Activated naive CD8-positive, alpha-beta T cell treated with anti-CD3 and anti-CD28 coated beads, Interleukin-2, amount 50 U/mL, for 16 hours (primary cell): ENCODE data around the gene CELSR1.
"Not testable (repeated sequence)": the region's sequence is repeated elsewhere in the genome, so short reads cannot be mapped to it uniquely, and the experiment has no call there.

Experiments used
- DNase-seq: peaks from one replicate; pipeline ENCODE4 v3.0.0-alpha.2; 2020; ENCODE audit warnings: low read depth, low spot score

Gene CELSR1

GRCh38 chr22:46514592-46515207 is 22.7 kb downstream of the CELSR1 start:
- no peak for DNase-seq

GRCh38 chr22:46513908-46514550 is 23.4 kb downstream of the CELSR1 start:
- no peak for DNase-seq

GRCh38 chr22:46512683-46513082 is 24.7 kb downstream of the CELSR1 start:
- DNase-seq = no peak

GRCh38 chr22:46512039-46512370 is 25.4 kb downstream of the CELSR1 start:
- no peak for DNase-seq

- no peak for DNase-seq
Measured at GRCh38 chr22:46511151-46512038, 26.0 kb downstream of the CELSR1 start.

GRCh38 chr22:46509416-46510089 is 27.9 kb downstream of the CELSR1 start:
- no peak for DNase-seq

GRCh38 chr22:46508491-46508999 is 28.9 kb downstream of the CELSR1 start:
- DNase-seq = no peak

GRCh38 chr22:46507451-46508425 is 29.7 kb downstream of the CELSR1 start:
- no peak for DNase-seq

GRCh38 chr22:46504584-46504983 is 32.8 kb downstream of the CELSR1 start:
- DNase-seq = no peak

- DNase-seq = no peak
Measured at GRCh38 chr22:46502440-46503175, 34.8 kb downstream of the CELSR1 start.

- DNase-seq = no peak
Measured at GRCh38 chr22:46501701-46502100, 35.7 kb downstream of the CELSR1 start.

- not testable (repeated sequence) for DNase-seq
Measured at GRCh38 chr22:46501265-46501664, 36.2 kb downstream of the CELSR1 start.

GRCh38 chr22:46500201-46500600 is 37.2 kb downstream of the CELSR1 start:
- DNase-seq = no peak

- DNase-seq = no peak
Measured at GRCh38 chr22:46499805-46500189, 37.6 kb downstream of the CELSR1 start.

GRCh38 chr22:46491946-46492345 is 45.5 kb downstream of the CELSR1 start:
- DNase-seq = no peak

- no peak for DNase-seq
Measured at GRCh38 chr22:46490538-46490937, 46.9 kb downstream of the CELSR1 start.

GRCh38 chr22:46486996-46487717 is 50.3 kb downstream of the CELSR1 start:
- DNase-seq = no peak

- DNase-seq = no peak
Measured at GRCh38 chr22:46484861-46485595, 52.4 kb downstream of the CELSR1 start.
